Measurements from ENCODE around the gene APBB2. TPM values are rescaled to one million over a fixed set of nuclear protein-coding genes. Genes with fewer than 3 reads are reported as not detected.

The APBB2 gene
- total RNA-seq, 1 donor, result 92.3 TPM

DNA sequence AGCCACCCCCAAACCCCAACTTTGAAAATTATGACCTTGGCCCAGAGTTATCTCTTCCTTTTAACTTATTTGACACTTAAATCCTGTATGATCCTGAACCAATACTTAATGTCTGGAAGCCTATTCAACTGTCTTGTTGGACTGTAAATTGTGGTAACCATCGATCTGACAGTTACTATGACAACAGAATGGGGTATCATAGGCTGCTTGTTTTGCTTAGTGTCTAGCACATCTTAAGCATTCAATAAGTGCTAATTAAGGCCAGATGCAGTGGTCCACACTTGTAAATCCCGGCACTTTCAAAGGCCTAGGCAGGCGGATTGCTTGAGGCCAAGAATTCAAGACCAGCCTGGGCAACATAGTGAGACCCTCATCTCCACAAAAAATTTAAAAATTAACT lies 175.0 kb downstream of the APBB2 start:
- Histone ChIP-seq H3K36me3 (ENCODE audit: insufficient read depth, low read length) (peaks cover 4% of the 10 kb centered on the region), H3K27ac (ENCODE audit: low read depth, low read length) (no peak overlapping the region), H2AFZ (ENCODE audit: low read length) (no peak overlapping the region), H3K4me3 (ENCODE audit: insufficient read depth, low read length) (no peak overlapping the region), H3K4me2 (ENCODE audit: insufficient read depth, low read length) (no peak overlapping the region), H4K20me1 (ENCODE audit: insufficient read depth, low read length) (no peaks in the 10 kb centered on the region), H3K79me2 (ENCODE audit: insufficient read depth, low read length) (peaks cover 43% of the 10 kb centered on the region), H3K27me3 (ENCODE audit: insufficient read depth, low read length) (no peaks in the 10 kb centered on the region), H3K4me1 (ENCODE audit: insufficient read depth, low read length) (no peaks in the 10 kb centered on the region), H3K9me3 (ENCODE audit: low read depth, low read length) (no peaks in the 10 kb centered on the region)
- DNase-seq (ENCODE audit: insufficient read length, low spot score, missing footprints), result no peak
- TF ChIP-seq, protein P1, sequence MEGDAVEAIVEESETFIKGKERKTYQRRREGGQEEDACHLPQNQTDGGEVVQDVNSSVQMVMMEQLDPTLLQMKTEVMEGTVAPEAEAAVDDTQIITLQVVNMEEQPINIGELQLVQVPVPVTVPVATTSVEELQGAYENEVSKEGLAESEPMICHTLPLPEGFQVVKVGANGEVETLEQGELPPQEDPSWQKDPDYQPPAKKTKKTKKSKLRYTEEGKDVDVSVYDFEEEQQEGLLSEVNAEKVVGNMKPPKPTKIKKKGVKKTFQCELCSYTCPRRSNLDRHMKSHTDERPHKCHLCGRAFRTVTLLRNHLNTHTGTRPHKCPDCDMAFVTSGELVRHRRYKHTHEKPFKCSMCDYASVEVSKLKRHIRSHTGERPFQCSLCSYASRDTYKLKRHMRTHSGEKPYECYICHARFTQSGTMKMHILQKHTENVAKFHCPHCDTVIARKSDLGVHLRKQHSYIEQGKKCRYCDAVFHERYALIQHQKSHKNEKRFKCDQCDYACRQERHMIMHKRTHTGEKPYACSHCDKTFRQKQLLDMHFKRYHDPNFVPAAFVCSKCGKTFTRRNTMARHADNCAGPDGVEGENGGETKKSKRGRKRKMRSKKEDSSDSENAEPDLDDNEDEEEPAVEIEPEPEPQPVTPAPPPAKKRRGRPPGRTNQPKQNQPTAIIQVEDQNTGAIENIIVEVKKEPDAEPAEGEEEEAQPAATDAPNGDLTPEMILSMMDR (IDR thresholded peaks at IDR 0.05; ENCODE audit: extremely low read depth, low read depth, low read length), result no peak

GRCh38 chr4:41038304-41038703 lies 176.0 kb downstream of the APBB2 start:
- DNase-seq (ENCODE audit: insufficient read length, low spot score, missing footprints), result no peak
- H3K9me3 ChIP-seq (ENCODE audit: low read depth, low read length), result no peaks in the 10 kb centered on the region
- peaks cover 4% of the 10 kb centered on the region for H3K36me3 ChIP-seq (ENCODE audit: insufficient read depth, low read length)
- H4K20me1 ChIP-seq (ENCODE audit: insufficient read depth, low read length), result no peaks in the 10 kb centered on the region
- H3K4me2 ChIP-seq (ENCODE audit: insufficient read depth, low read length), result no peak overlapping the region
- H3K79me2 ChIP-seq (ENCODE audit: insufficient read depth, low read length), result peaks cover 48% of the 10 kb centered on the region
- no peak overlapping the region for H3K4me3 ChIP-seq (ENCODE audit: insufficient read depth, low read length)
- H3K27me3 ChIP-seq (ENCODE audit: insufficient read depth, low read length), result no peaks in the 10 kb centered on the region
- H3K27ac ChIP-seq (ENCODE audit: low read depth, low read length), result no peak overlapping the region
- TF ChIP-seq, protein P1 (IDR thresholded peaks at IDR 0.05; ENCODE audit: extremely low read depth, low read depth, low read length), result no peak
- H3K4me1 ChIP-seq (ENCODE audit: insufficient read depth, low read length), result no peaks in the 10 kb centered on the region
- H2AFZ ChIP-seq (ENCODE audit: low read length), result no peak overlapping the region

- H3K27ac ChIP-seq (ENCODE audit: low read depth, low read length), result no peak overlapping the region
- H3K79me2 ChIP-seq (ENCODE audit: insufficient read depth, low read length), result peaks cover 16% of the 10 kb centered on the region
- no peaks in the 10 kb centered on the region for H3K27me3 ChIP-seq (ENCODE audit: insufficient read depth, low read length)
- H3K4me2 ChIP-seq (ENCODE audit: insufficient read depth, low read length), result no peak overlapping the region
- TF ChIP-seq, protein P1 (IDR thresholded peaks at IDR 0.05; ENCODE audit: extremely low read depth, low read depth, low read length), result no peak
- H3K9me3 ChIP-seq (ENCODE audit: low read depth, low read length), result peaks cover 6% of the 10 kb centered on the region
- H3K36me3 ChIP-seq (ENCODE audit: insufficient read depth, low read length), result no peaks in the 10 kb centered on the region
- no peak for DNase-seq (ENCODE audit: insufficient read length, low spot score, missing footprints)
- no peak overlapping the region for H2AFZ ChIP-seq (ENCODE audit: low read length)
- H3K4me1 ChIP-seq (ENCODE audit: insufficient read depth, low read length), result peaks cover 9% of the 10 kb centered on the region
- no peaks in the 10 kb centered on the region for H4K20me1 ChIP-seq (ENCODE audit: insufficient read depth, low read length)
- no peak overlapping the region for H3K4me3 ChIP-seq (ENCODE audit: insufficient read depth, low read length)
Measured at GRCh38 chr4:41029098-41029497, 185.2 kb downstream of the APBB2 start.

DNA sequence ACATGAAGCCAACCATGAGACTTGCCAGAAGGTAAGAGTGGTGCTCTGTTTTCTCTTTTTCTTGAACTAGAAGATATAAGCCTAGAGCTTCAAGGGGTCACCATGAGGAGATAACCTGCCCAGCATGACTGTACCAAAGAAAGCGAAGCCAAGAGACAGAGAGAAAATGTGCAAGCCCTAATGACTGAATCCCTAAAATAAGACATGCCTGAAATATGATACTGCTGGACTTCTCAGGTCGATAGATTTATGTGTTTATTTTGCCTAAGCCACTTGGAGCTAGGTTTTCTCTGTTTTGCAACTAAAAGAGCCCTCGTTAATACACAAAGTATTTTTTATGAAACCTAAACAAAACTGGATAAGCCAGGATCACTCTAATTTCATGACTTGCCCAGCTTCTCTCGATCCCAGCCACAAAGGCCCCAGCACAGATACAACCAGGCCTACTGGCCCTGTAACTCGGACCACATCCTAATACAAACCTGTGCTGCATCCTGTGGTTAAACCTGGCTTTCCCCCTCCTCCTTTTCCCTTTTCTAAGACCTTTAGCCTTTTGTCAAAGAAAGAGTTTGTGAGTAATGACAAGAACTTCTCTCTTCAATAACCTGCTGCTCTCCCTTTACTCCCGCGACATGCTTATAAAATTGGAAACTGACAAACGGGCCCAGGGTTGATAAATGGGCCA lies 185.8 kb downstream of the APBB2 start:
- no peak overlapping the region for H3K27ac ChIP-seq (ENCODE audit: low read depth, low read length)
- peaks cover 17% of the 10 kb centered on the region for H3K79me2 ChIP-seq (ENCODE audit: insufficient read depth, low read length)
- TF ChIP-seq, protein P1 (IDR thresholded peaks at IDR 0.05; ENCODE audit: extremely low read depth, low read depth, low read length), result no peak
- H2AFZ ChIP-seq (ENCODE audit: low read length), result no peak overlapping the region
- H3K4me3 ChIP-seq (ENCODE audit: insufficient read depth, low read length), result no peak overlapping the region
- peaks cover 9% of the 10 kb centered on the region for H3K4me1 ChIP-seq (ENCODE audit: insufficient read depth, low read length)
- DNase-seq (ENCODE audit: insufficient read length, low spot score, missing footprints), result no peak
- no peaks in the 10 kb centered on the region for H3K36me3 ChIP-seq (ENCODE audit: insufficient read depth, low read length)
- H4K20me1 ChIP-seq (ENCODE audit: insufficient read depth, low read length), result no peaks in the 10 kb centered on the region
- no peaks in the 10 kb centered on the region for H3K27me3 ChIP-seq (ENCODE audit: insufficient read depth, low read length)
- no peak overlapping the region for H3K4me2 ChIP-seq (ENCODE audit: insufficient read depth, low read length)
- H3K9me3 ChIP-seq (ENCODE audit: low read depth, low read length), result peaks cover 6% of the 10 kb centered on the region

All from osteoblast (primary cell).